Measurements from ENCODE around the gene FRMD4A.

Gene FRMD4A

GRCh38 chr10:14330388-14331061 lies at the start of gene FRMD4A:
Gene FRMD4A, minus strand, starts transcription at chr10:14330924.
- no peak for DNase-seq

GRCh38 chr10:14379556-14380280 lies 49.0 kb upstream of the FRMD4A start:
- no peak for DNase-seq

GRCh38 chr10:14378387-14378960 lies 47.8 kb upstream of the FRMD4A start:
- DNase-seq = no peak

GRCh38 chr10:14377591-14378175 lies 47.0 kb upstream of the FRMD4A start:
- DNase-seq = no peak

- no peak for DNase-seq
Observed at GRCh38 chr10:14374745-14375445, 44.2 kb upstream of the FRMD4A start.

- DNase-seq = no peak
Observed at GRCh38 chr10:14372606-14373005, 41.9 kb upstream of the FRMD4A start.

GRCh38 chr10:14371581-14371980 lies 40.9 kb upstream of the FRMD4A start:
- DNase-seq = no peak

GRCh38 chr10:14370894-14371293 lies 40.2 kb upstream of the FRMD4A start:
- no peak for DNase-seq

- DNase-seq = no peak
Observed at GRCh38 chr10:14369906-14370305, 39.2 kb upstream of the FRMD4A start.

GRCh38 chr10:14366760-14367159 lies 36.0 kb upstream of the FRMD4A start:
- DNase-seq = no peak

- no peak for DNase-seq
Observed at GRCh38 chr10:14365266-14365665, 34.5 kb upstream of the FRMD4A start.

- no peak for DNase-seq
Observed at GRCh38 chr10:14362104-14362503, 31.4 kb upstream of the FRMD4A start.

GRCh38 chr10:14360961-14361360 lies 30.2 kb upstream of the FRMD4A start:
- no peak for DNase-seq

- no peak for DNase-seq
Observed at GRCh38 chr10:14360515-14360914, 29.8 kb upstream of the FRMD4A start.

- DNase-seq = no peak
Observed at GRCh38 chr10:14358886-14359573, 28.3 kb upstream of the FRMD4A start.

- no peak for DNase-seq
Observed at GRCh38 chr10:14356921-14357320, 26.2 kb upstream of the FRMD4A start.

GRCh38 chr10:14355750-14356149 lies 25.0 kb upstream of the FRMD4A start:
- DNase-seq = no peak

- DNase-seq = no peak
Observed at GRCh38 chr10:14353291-14353913, 22.7 kb upstream of the FRMD4A start.

- DNase-seq = no peak
Observed at GRCh38 chr10:14350006-14350405, 19.3 kb upstream of the FRMD4A start.

- no peak for DNase-seq
Observed at GRCh38 chr10:14349081-14349480, 18.4 kb upstream of the FRMD4A start.

GRCh38 chr10:14345262-14345661 lies 14.5 kb upstream of the FRMD4A start:
- DNase-seq = no peak

Data from stimulated activated CD4-positive, alpha-beta T cell treated with anti-CD3 and anti-CD28 coated beads, Interleukin-4, amount 100 ng/mL, for 1 hour (primary cell).